ENCODE results near the gene F8. TPM values are rescaled to one million over a fixed set of nuclear protein-coding genes. Genes with fewer than 3 reads are reported as not detected.

Gene F8
- total and polyA plus RNA-seq, 12 donors, result 21.6 to 92.4 (median 37.7) TPM

DNA sequence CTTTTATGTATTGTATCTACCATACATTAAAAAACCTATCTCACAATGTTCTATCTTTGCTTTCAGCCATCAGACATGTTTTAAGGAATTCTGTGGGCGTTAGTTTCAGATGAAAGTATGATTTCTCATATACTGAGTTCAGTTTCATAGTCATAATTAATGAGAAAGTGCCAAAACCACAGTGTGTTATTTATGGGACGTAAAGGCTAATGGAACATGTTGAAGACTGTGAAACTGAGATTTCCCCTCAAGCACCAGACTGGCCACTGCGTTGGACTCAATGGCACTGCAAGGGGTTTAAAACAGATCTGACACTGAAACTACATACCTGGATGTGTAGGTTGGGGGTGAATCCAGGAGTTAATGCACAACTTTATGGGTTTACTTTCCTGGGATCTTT, 32.0 kb downstream of the F8 start:
- H3K36me3 ChIP-seq, result peaks cover 0 to 42% (median 0%) of the 10 kb centered on the region in 9 donors
- no peaks in the 10 kb centered on the region for H3K9me3 ChIP-seq
- WGBS, 2 donors, result 92 to 94% methylated on average over 3 of the region's 3 CpGs
- no peak overlapping the region for H3K4me3 ChIP-seq
- H3K4me1 ChIP-seq, result peaks cover 0 to 8% (median 0%) of the 10 kb centered on the region in 9 donors
- ATAC-seq (no peak), DNase-seq (no peak)
- H3K27me3 ChIP-seq, result no peaks in the 10 kb centered on the region
- TF ChIP-seq, protein P1, sequence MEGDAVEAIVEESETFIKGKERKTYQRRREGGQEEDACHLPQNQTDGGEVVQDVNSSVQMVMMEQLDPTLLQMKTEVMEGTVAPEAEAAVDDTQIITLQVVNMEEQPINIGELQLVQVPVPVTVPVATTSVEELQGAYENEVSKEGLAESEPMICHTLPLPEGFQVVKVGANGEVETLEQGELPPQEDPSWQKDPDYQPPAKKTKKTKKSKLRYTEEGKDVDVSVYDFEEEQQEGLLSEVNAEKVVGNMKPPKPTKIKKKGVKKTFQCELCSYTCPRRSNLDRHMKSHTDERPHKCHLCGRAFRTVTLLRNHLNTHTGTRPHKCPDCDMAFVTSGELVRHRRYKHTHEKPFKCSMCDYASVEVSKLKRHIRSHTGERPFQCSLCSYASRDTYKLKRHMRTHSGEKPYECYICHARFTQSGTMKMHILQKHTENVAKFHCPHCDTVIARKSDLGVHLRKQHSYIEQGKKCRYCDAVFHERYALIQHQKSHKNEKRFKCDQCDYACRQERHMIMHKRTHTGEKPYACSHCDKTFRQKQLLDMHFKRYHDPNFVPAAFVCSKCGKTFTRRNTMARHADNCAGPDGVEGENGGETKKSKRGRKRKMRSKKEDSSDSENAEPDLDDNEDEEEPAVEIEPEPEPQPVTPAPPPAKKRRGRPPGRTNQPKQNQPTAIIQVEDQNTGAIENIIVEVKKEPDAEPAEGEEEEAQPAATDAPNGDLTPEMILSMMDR (IDR thresholded peaks at IDR 0.05), result no peak
- no peak overlapping the region for H3K27ac ChIP-seq
- intact Hi-C loops (cut with DNase I), result loop anchor here in 2 of 10 donors (10.0 kb wide), 1 partner anchor 64 kb away; no protein-coding TSS in a partner anchor

DNA sequence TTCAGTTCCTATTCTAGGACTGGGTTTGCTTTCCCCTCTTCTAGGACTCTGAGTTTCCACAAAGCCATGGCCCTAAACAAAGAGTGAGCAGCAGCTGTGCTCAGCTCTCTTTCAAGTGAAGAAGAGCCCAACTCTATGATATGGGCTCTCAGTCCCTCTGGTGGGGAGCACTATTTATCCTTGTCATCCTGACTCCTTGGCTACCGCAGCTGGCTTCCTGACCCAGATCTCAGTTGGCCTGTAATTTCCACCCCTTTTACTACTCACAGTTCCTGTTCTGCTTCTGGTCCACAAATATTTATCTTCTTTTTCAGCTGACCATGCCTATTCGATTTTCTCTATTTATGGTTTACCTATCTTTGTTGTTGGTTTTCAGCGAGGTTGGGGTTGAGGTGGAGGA, 33.8 kb downstream of the F8 start:
- peaks cover 0 to 8% (median 0%) of the 10 kb centered on the region in 9 donors for H3K4me1 ChIP-seq
- DNase-seq (no peak), ATAC-seq (no peak)
- intact Hi-C loops (cut with DNase I), result loop anchor here in 1 of 10 donors (10.0 kb wide), 1 partner anchor 66 kb away; no protein-coding TSS in a partner anchor
- no peak overlapping the region for H3K4me3 ChIP-seq
- TF ChIP-seq, protein P1 (IDR thresholded peaks at IDR 0.05), result no peak
- H3K9me3 ChIP-seq, result no peaks in the 10 kb centered on the region
- 77 to 82% methylated on average over 3 of the region's 3 CpGs for WGBS, 2 donors
- H3K27ac ChIP-seq, result peak overlapping the region in 1 of 10 donors; percentile 7
- no peaks in the 10 kb centered on the region for H3K27me3 ChIP-seq
- peaks cover 0 to 37% (median 0%) of the 10 kb centered on the region in 9 donors for H3K36me3 ChIP-seq

DNA sequence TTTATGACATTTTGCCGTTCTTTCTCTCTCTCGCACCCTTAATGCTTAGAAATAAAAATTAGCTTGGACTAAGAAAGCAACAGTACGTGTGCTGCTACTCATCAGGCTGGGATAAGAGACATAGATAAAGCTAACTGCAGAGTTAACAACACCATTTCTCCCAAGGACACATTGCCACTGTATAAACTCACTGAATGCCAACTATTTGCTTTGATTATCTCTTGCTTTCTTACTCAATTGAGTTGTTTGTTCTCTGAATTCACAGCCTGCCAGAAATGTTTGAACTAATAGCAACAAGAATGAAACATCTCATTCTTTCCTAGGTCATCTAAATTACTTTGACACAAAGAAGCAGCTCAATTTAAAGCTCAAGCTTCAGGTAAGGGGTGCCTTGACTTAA, 34.6 kb downstream of the F8 start:
- Histone ChIP-seq H3K27me3 (no peaks in the 10 kb centered on the region), H3K36me3 (peaks cover 0 to 32% (median 0%) of the 10 kb centered on the region in 9 donors), H3K27ac (no peak overlapping the region), H3K4me1 (peaks cover 0 to 8% (median 0%) of the 10 kb centered on the region in 9 donors), H3K4me3 (no peak overlapping the region), H3K9me3 (no peaks in the 10 kb centered on the region)
- WGBS, 2 donors, result 53 to 65% methylated on average over 3 of the region's 3 CpGs
- ATAC-seq, result no peak
- intact Hi-C loops (cut with DNase I), result loop anchor here in 1 of 10 donors (10.0 kb wide), 1 partner anchor 67 kb away; no protein-coding TSS in a partner anchor
- TF ChIP-seq, protein P1 (IDR thresholded peaks at IDR 0.05), result no peak
- DNase-seq, result no peak

DNA sequence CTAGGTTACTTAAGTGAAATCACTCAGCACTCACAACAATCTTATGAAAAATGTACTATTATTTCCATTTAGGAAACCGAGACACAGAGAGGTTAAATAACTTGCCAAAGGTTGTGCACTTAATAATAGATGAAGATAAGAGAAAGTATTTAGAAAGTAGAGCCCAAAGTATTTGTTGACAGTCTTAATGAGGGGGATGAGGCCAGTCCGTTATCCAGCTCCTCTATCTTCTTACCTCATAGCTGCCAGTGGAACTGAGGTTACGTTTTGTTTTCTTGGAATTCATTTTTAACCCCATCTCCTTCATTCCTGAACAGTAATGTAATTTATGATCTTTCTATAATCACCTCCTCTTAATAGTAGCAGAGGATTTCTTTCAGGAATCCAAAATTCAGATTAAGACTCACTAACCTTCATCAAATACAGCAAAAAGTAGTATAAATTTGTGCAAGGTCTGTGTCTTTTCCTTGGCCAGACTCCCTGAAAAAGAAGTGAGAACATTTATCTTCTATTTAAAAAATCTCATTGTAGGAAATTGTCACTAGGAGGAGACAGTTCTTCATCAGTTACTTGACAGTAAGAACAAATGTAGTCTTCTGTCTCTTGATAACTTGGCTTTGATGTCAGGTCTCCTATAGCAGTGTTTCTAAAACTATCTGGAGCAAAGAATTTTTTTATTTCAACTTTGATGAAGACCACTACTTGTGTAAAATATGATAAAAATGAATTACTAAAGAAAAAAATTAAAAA, 35.5 kb downstream of the F8 start:
- H3K27me3 ChIP-seq, result no peaks in the 10 kb centered on the region
- no peak overlapping the region for H3K27ac ChIP-seq
- ATAC-seq (no peak), DNase-seq (no peak)
- intact Hi-C loops (cut with DNase I), result loop anchor here in 1 of 10 donors (10.0 kb wide), 1 partner anchor 68 kb away; no protein-coding TSS in a partner anchor
- TF ChIP-seq, protein P1 (IDR thresholded peaks at IDR 0.05), result peak in 6 of 9 donors; percentile 5 to 31 (median 26)
- H3K9me3 ChIP-seq, result no peaks in the 10 kb centered on the region
- WGBS, 2 donors, result 35 to 40% methylated on average over 3 of the region's 3 CpGs
- H3K4me3 ChIP-seq, result no peak overlapping the region
- peaks cover 0 to 26% (median 0%) of the 10 kb centered on the region in 9 donors for H3K36me3 ChIP-seq
- peaks cover 0 to 8% (median 0%) of the 10 kb centered on the region in 9 donors for H3K4me1 ChIP-seq
